MM.1S (cell line): ENCODE measurements around the gene PDE4B.

ENCODE experiments used
- DNase-seq: peaks from one replicate; pipeline ENCODE4 v3.0.0-alpha.2; 2015
- H2AFZ ChIP-seq: fragments of 300-600 bp; sonication (generic); 2 replicates; pipeline ENCODE4 v1.6.0; 2016; ENCODE audit warnings: antibody characterized with exemption, low read length
- H3F3A ChIP-seq: fragments of 300-600 bp; sonication (generic); 2 replicates; pipeline ENCODE4 v1.6.1; 2016; ENCODE audit warnings: mild to moderate bottlenecking, antibody characterized with exemption, low read length, moderate library complexity, mixed read lengths; ENCODE audit not compliant: insufficient read depth
- H3K27ac ChIP-seq: fragments of 300-600 bp; sonication (generic); 2 replicates; pipeline ENCODE4 v1.5.1; 2016; ENCODE audit warnings: mild to moderate bottlenecking, low read length
- H3K27me3 ChIP-seq: fragments of 300-600 bp; sonication (generic); replicated peaks from 2 replicates; pipeline ENCODE4 v1.6.0; 2016; ENCODE audit warnings: low read length; ENCODE audit not compliant: insufficient read depth
- H3K36me3 ChIP-seq: fragments of 300-600 bp; sonication (generic); replicated peaks from 2 replicates; pipeline ENCODE4 v1.6.1; 2016; ENCODE audit warnings: mild to moderate bottlenecking, low read length, mixed read lengths; ENCODE audit not compliant: insufficient read depth
- H3K4me1 ChIP-seq: fragments of 300-600 bp; sonication (generic); 2 replicates; pipeline ENCODE4 v1.6.1; 2016; ENCODE audit warnings: low read length, mixed read lengths
- H3K4me2 ChIP-seq: fragments of 300-600 bp; sonication (generic); 2 replicates; pipeline ENCODE4 v1.6.0; 2016; ENCODE audit warnings: low read depth, low read length
- H3K4me3 ChIP-seq: fragments of 300-600 bp; sonication (generic); 2 replicates; pipeline ENCODE4 v1.5.1; 2016; ENCODE audit warnings: low read length, mixed read lengths
- H3K79me2 ChIP-seq: fragments of 300-600 bp; sonication (generic); 2 replicates; pipeline ENCODE4 v1.6.1; 2016; ENCODE audit warnings: mixed run types, low read length, mixed read lengths
- H3K9ac ChIP-seq: fragments of 300-600 bp; sonication (generic); 2 replicates; pipeline ENCODE4 v1.6.1; 2016; ENCODE audit warnings: low read length, mixed read lengths
- H3K9me2 ChIP-seq: fragments of 300-600 bp; sonication (generic); replicated peaks from 2 replicates; pipeline ENCODE4 v1.6.1; 2016; ENCODE audit warnings: mild to moderate bottlenecking, low read length, mixed read lengths; ENCODE audit not compliant: insufficient read depth
- H3K9me3 ChIP-seq: fragments of 300-600 bp; sonication (generic); replicated peaks from 2 replicates; pipeline ENCODE4 v1.6.1; 2016; ENCODE audit warnings: mild to moderate bottlenecking, low read length, mixed read lengths; ENCODE audit not compliant: insufficient read depth
- H4K20me1 ChIP-seq: fragments of 300-600 bp; sonication (generic); 2 replicates; pipeline ENCODE4 v1.6.1; 2016; ENCODE audit warnings: mild to moderate bottlenecking, low read length, moderate library complexity, mixed read lengths; ENCODE audit not compliant: insufficient read depth
- EZH2 ChIP-seq: fragments of 300-600 bp; sonication (generic); optimal IDR thresholded peaks from 2 replicates; pipeline ENCODE3; 2017; ENCODE audit warnings: low read depth, mild to moderate bottlenecking, antibody characterized with exemption, low read length, mixed read lengths
- EZH2phosphoT487 ChIP-seq: fragments of 300-600 bp; sonication (generic); IDR thresholded peaks from 2 replicates; pipeline ENCODE4 v1.6.1; 2018; ENCODE audit warnings: antibody characterized with exemption, low read length
- TF ChIP-seq, protein P1 (sequence below): fragments of 300-600 bp; sonication (generic); IDR thresholded peaks from 2 replicates; pipeline ENCODE4 v1.5.1; 2016; ENCODE audit warnings: antibody characterized with exemption, low read length, mixed read lengths

Gene PDE4B

DNA sequence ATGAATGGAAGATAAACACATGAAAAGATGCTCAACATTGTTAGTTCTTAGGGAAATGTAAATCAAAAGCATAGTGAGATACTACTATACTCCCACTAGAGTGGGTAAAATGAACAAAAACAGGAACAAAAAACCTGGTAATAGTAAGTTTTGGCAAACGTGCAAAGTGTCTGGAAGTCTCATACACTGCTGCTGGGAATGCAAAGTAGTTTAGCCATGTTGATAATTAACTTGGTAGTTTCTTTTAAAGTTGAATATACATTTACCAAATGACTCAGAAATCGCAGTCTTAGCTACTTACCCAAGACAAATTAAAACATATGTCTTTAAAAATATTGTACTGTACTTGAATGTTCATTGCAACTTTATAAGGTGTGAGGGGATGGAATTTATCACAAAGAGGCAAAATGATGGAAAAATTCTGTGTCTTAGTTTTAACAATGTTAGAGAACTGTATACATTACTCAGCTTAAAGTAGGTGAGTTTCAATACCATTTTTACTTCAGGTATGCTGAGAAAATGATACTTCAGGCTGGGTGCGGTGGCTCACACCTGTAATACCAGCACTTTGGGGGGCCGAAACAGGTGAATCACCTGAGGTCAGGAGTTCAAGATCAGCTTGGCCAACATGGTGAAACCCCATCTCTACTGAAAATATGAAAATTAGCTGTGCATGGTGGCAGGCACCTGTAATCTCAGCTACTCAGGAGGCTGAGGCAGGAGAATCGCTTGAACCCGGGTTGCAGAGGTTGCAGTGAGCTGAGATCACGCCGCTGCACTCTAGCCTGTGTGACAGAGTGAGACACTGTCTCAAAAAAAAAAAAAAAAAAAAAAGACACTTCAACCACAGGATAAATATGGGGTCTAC lies 102.3 kb downstream of the PDE4B start:
- Histone ChIP-seq H3K4me1 (no peaks in the 10 kb centered on the region), H3K9ac (no peak overlapping the region), H3K27me3 (no peaks in the 10 kb centered on the region), H3F3A (no peaks in the 10 kb centered on the region), H3K9me3 (no peaks in the 10 kb centered on the region), H3K9me2 (no peaks in the 10 kb centered on the region), H2AFZ (no peak overlapping the region), H3K36me3 (no peaks in the 10 kb centered on the region), H3K4me2 (no peak overlapping the region), H3K4me3 (no peak overlapping the region), H3K27ac (no peak overlapping the region), H4K20me1 (no peaks in the 10 kb centered on the region), H3K79me2 (no peaks in the 10 kb centered on the region)
- no peak for TF ChIP-seq EZH2
- TF ChIP-seq EZH2phosphoT487: no peak
- TF ChIP-seq, protein P1, sequence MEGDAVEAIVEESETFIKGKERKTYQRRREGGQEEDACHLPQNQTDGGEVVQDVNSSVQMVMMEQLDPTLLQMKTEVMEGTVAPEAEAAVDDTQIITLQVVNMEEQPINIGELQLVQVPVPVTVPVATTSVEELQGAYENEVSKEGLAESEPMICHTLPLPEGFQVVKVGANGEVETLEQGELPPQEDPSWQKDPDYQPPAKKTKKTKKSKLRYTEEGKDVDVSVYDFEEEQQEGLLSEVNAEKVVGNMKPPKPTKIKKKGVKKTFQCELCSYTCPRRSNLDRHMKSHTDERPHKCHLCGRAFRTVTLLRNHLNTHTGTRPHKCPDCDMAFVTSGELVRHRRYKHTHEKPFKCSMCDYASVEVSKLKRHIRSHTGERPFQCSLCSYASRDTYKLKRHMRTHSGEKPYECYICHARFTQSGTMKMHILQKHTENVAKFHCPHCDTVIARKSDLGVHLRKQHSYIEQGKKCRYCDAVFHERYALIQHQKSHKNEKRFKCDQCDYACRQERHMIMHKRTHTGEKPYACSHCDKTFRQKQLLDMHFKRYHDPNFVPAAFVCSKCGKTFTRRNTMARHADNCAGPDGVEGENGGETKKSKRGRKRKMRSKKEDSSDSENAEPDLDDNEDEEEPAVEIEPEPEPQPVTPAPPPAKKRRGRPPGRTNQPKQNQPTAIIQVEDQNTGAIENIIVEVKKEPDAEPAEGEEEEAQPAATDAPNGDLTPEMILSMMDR: no peak
- no peak for DNase-seq

- H3K36me3 ChIP-seq: no peaks in the 10 kb centered on the region
- TF ChIP-seq EZH2phosphoT487: no peak
- TF ChIP-seq, protein P1: no peak
- no peak for TF ChIP-seq EZH2
- H4K20me1 ChIP-seq: no peaks in the 10 kb centered on the region
- no peaks in the 10 kb centered on the region for H3K9me3 ChIP-seq
- no peak overlapping the region for H2AFZ ChIP-seq
- no peaks in the 10 kb centered on the region for H3K9me2 ChIP-seq
- no peaks in the 10 kb centered on the region for H3K79me2 ChIP-seq
- no peak overlapping the region for H3K4me2 ChIP-seq
- no peaks in the 10 kb centered on the region for H3K4me1 ChIP-seq
- H3K9ac ChIP-seq: no peak overlapping the region
- no peak overlapping the region for H3K4me3 ChIP-seq
- no peaks in the 10 kb centered on the region for H3F3A ChIP-seq
- H3K27ac ChIP-seq: no peak overlapping the region
- no peak for DNase-seq
- no peaks in the 10 kb centered on the region for H3K27me3 ChIP-seq
Observed at GRCh38 chr1:65896721-65897120, 104.0 kb downstream of the PDE4B start.

GRCh38 chr1:65897485-65897884 lies 104.8 kb downstream of the PDE4B start:
- Histone ChIP-seq H4K20me1 (no peaks in the 10 kb centered on the region), H3K79me2 (no peaks in the 10 kb centered on the region), H3K9ac (no peak overlapping the region), H3K9me3 (no peaks in the 10 kb centered on the region), H3K4me1 (no peaks in the 10 kb centered on the region), H2AFZ (no peak overlapping the region), H3K4me3 (no peak overlapping the region), H3K9me2 (no peaks in the 10 kb centered on the region), H3K27me3 (no peaks in the 10 kb centered on the region), H3K4me2 (no peak overlapping the region), H3K36me3 (no peaks in the 10 kb centered on the region), H3K27ac (no peak overlapping the region), H3F3A (no peaks in the 10 kb centered on the region)
- TF ChIP-seq, protein P1: no peak
- no peak for TF ChIP-seq EZH2phosphoT487
- TF ChIP-seq EZH2: no peak
- DNase-seq: no peak
